ENCODE results near the gene TOR1B.

Gene TOR1B

GRCh38 chr9:129810116-129810515 lies 7.1 kb downstream of the TOR1B start:
- Histone ChIP-seq H3K79me2 (ENCODE audit: insufficient read depth, low read length) (no peaks in the 10 kb centered on the region), H3K4me3 (ENCODE audit: insufficient read depth, low read length, poor library complexity, severe bottlenecking) (no peak overlapping the region), H3K9me2 (replicated peaks; ENCODE audit: insufficient read depth, low read length) (no peaks in the 10 kb centered on the region), H3K9ac (ENCODE audit: low read length) (no peak overlapping the region), H3K4me2 (ENCODE audit: low read depth, low read length, poor library complexity, severe bottlenecking) (no peak overlapping the region), H3K9me3 (ENCODE audit: insufficient read depth, low read length) (no peaks in the 10 kb centered on the region), H4K20me1 (ENCODE audit: low read depth, low read length) (no peaks in the 10 kb centered on the region), H3K36me3 (ENCODE audit: low read length) (peaks cover 6% of the 10 kb centered on the region; the same call in 1 of the 2 replicates), H3K27ac (ENCODE audit: low read depth, low read length) (no peak overlapping the region), H3K27me3 (ENCODE audit: low read length) (no peaks in the 10 kb centered on the region), H3F3A (ENCODE audit: insufficient read depth) (no peaks in the 10 kb centered on the region; the same call in 1 of the 2 replicates), H2AFZ (ENCODE audit: low read depth, low read length, severe bottlenecking) (no peak overlapping the region)
- TF ChIP-seq CTCF (IDR thresholded peaks at IDR 0.05; ENCODE audit: insufficient read depth, low read length, poor library complexity, severe bottlenecking) (no peak), EZH2phosphoT487 (conservative IDR thresholded peaks at IDR 0.05; ENCODE audit: low read length) (no peak)

GRCh38 chr9:129810788-129811187 lies 7.8 kb downstream of the TOR1B start:
- Histone ChIP-seq H3K27ac (ENCODE audit: low read depth, low read length) (no peak overlapping the region), H4K20me1 (ENCODE audit: low read depth, low read length) (no peaks in the 10 kb centered on the region), H3K79me2 (ENCODE audit: insufficient read depth, low read length) (no peaks in the 10 kb centered on the region), H3F3A (ENCODE audit: insufficient read depth) (no peaks in the 10 kb centered on the region; the same call in 1 of the 2 replicates), H2AFZ (ENCODE audit: low read depth, low read length, severe bottlenecking) (no peak overlapping the region), H3K27me3 (ENCODE audit: low read length) (no peaks in the 10 kb centered on the region), H3K9me2 (replicated peaks; ENCODE audit: insufficient read depth, low read length) (no peaks in the 10 kb centered on the region), H3K9me3 (ENCODE audit: insufficient read depth, low read length) (no peaks in the 10 kb centered on the region), H3K4me2 (ENCODE audit: low read depth, low read length, poor library complexity, severe bottlenecking) (no peak overlapping the region), H3K4me3 (ENCODE audit: insufficient read depth, low read length, poor library complexity, severe bottlenecking) (no peak overlapping the region), H3K36me3 (ENCODE audit: low read length) (peaks cover 6% of the 10 kb centered on the region; the same call in 1 of the 2 replicates), H3K9ac (ENCODE audit: low read length) (no peak overlapping the region)
- no peak for TF ChIP-seq EZH2phosphoT487 (conservative IDR thresholded peaks at IDR 0.05; ENCODE audit: low read length)
- TF ChIP-seq CTCF (IDR thresholded peaks at IDR 0.05; ENCODE audit: insufficient read depth, low read length, poor library complexity, severe bottlenecking), result no peak

DNA sequence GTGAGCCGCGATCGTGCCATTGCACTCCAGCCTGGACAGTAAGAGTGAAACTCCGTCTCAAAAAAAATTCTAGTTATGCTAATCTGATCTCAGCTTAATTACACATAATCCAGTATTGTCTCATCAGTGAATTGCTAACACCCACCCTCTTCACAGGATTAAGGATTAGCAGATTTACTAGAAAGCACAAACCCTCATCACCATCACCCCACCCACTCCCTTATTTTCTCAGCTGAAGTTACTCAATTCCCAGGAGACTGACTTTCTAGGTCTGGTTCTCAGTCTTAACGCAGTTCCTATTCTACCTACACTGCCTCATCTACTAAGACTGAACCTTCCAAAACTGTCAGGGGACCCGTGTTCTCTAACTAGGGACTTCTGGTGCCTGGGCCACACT lies 9.0 kb downstream of the TOR1B start:
- Histone ChIP-seq H3K79me2 (ENCODE audit: insufficient read depth, low read length) (no peaks in the 10 kb centered on the region), H3K4me3 (ENCODE audit: insufficient read depth, low read length, poor library complexity, severe bottlenecking) (no peak overlapping the region), H3K4me2 (ENCODE audit: low read depth, low read length, poor library complexity, severe bottlenecking) (no peak overlapping the region), H3F3A (ENCODE audit: insufficient read depth) (no peaks in the 10 kb centered on the region; the same call in 1 of the 2 replicates), H3K9me2 (replicated peaks; ENCODE audit: insufficient read depth, low read length) (no peaks in the 10 kb centered on the region), H3K27ac (ENCODE audit: low read depth, low read length) (no peak overlapping the region), H2AFZ (ENCODE audit: low read depth, low read length, severe bottlenecking) (no peak overlapping the region), H4K20me1 (ENCODE audit: low read depth, low read length) (no peaks in the 10 kb centered on the region), H3K9me3 (ENCODE audit: insufficient read depth, low read length) (no peaks in the 10 kb centered on the region), H3K27me3 (ENCODE audit: low read length) (no peaks in the 10 kb centered on the region), H3K36me3 (ENCODE audit: low read length) (peaks cover 6% of the 10 kb centered on the region; the same call in 1 of the 2 replicates), H3K9ac (ENCODE audit: low read length) (no peak overlapping the region)
- TF ChIP-seq CTCF (IDR thresholded peaks at IDR 0.05; ENCODE audit: insufficient read depth, low read length, poor library complexity, severe bottlenecking) (no peak), EZH2phosphoT487 (conservative IDR thresholded peaks at IDR 0.05; ENCODE audit: low read length) (no peak)
